Measurements from ENCODE around the gene STAT5A.

GRCh38 chr17:42296012-42296411, 7.7 kb downstream of the STAT5A start:
- TF ChIP-seq CTCF (IDR thresholded peaks at IDR 0.05) (no peak), POLR2A (IDR thresholded peaks at IDR 0.05) (no peak)

All from uterus (tissue), 2 donors.